Measurements from ENCODE around the gene SMG6.
"Not testable (repeated sequence)": the region's sequence is repeated elsewhere in the genome, so short reads cannot be mapped to it uniquely, and the experiment has no call there.

Gene SMG6

DNA sequence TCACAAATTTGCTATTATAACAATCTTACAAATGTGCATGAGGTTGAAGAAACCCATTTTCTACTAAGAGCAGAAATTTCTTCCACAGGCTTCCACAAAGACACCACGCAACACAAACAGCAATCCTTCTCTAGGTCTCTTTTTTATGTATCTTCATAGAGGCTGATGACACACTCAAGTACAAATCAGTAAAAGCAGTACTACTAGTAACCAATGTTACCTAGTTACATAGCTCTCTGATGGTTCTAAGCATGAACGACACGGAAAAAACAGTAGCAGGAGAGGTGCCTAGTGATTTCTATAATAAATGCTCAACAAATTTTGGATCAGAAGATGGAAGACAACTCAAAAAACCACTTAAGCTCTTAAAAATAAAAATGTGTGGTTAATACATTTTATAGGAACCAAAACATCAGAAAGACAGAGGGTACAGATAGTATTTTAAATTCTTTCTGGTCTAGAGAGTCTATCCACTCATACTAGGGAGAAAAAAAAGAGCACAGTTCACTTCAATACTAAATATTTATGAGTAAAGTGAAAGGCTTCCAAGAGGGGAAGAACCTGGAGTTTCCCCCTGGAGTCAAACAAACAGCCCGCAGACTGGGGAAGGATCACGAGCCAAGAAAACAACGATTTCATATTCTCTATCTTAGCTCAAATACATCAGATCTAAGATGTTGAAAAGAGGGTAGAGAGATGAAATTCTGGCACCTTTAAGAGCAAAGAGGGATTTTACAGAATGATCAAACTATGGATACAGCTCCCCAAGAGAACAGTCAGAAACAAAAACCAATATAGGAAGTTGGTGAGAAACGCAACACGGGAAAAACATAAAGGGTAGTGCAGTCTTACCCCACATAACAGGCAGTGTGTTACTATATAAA is 40.2 kb downstream of the SMG6 start:
- DNase-seq (ENCODE audit: low spot score) = no peak

- no peak for DNase-seq (ENCODE audit: low spot score)
Observed at GRCh38 chr17:2262135-2262587, 41.4 kb downstream of the SMG6 start.

DNA sequence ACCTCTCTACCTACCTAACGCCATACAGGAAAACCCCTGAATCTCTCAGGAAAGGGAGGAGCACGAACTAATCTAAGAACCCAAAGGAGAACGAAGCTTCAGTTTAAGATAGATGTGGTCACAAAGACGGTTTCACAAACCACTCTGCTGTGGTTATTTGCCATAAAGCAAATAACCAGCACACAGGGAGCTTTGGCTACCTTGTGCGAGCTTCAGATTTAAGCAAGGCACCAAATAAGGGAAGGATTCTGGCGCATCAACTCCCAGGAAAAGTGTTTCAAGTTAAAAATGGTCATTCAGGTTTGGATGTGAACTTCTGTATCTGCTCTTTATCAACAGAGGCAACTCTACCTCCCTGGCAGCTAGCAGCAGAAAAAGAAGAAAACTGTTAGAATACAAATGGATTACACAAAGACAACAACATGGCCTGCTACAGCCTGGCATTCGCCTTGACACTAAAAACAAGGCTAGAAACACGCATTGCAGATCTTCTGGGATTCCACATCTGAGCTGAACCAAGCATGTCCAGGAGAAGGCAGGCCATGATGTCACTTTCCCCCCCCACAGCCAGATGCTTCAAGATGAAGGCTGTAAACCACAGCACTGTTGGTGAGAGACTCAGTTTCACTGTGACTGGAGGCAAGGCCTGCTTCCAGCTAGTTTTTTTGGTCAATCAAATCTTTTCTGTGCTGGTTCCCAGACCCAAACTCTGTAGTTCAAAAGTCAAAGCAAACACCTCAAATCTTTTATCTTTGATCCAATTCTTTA is 43.6 kb downstream of the SMG6 start:
- DNase-seq (ENCODE audit: low spot score) = no peak

GRCh38 chr17:2258830-2259229 is 44.8 kb downstream of the SMG6 start:
- not testable (repeated sequence) for DNase-seq (ENCODE audit: low spot score)

DNA sequence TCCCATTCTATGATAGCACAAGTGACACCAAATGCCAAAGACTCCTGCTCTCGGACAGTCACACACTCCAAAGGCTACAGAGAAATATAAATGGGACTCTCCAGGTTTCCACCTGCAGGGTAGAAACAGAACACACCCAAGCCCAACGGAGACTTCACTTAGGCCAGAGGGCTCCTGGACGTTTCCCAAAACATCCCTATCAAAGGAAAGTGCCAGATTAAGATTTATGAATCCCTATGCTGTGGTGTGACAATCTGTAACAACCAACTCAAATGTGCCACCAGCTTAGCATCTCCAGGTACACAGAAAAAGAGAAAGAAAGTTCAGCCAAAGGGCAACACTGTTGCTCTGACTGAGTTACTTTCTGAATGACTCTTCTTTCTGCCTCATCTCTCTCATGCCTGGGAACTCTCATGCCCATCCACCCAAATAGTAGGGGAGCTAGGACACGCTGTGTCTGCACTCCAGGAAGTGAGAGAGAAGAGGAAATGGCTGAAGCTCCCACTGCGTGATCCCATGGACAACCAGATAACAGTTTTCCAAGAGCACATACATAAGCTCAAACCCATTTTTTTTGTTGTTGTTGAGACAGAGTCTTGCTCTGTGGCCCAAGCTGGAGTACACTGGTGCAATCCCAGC is 49.7 kb downstream of the SMG6 start:
- DNase-seq (ENCODE audit: low spot score) = no peak

DNA sequence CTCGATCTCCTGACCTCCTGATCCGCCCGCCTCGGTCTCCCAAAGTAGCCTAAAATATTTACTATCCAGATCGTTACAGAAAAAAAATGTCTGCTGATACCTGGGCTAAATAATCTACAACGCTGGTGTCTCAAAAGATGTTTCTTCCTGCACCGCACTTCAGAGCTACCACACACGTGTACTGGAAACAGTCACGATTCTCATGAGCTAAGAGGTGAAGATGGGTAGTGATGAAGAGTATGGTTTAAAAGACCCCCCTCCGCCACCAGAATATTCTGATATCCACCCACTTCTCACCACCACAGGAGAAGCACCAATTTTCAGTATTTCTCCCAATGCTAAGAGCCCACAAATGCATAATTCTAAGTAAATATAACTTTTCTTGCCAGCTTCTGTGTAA is 50.2 kb downstream of the SMG6 start:
- DNase-seq (ENCODE audit: low spot score) = no peak

GRCh38 chr17:2251098-2251497 is 52.5 kb downstream of the SMG6 start:
- no peak for DNase-seq (ENCODE audit: low spot score)

GRCh38 chr17:2250140-2251095 is 53.2 kb downstream of the SMG6 start:
- no peak for DNase-seq (ENCODE audit: low spot score)

GRCh38 chr17:2247005-2247404 is 56.6 kb downstream of the SMG6 start:
- DNase-seq (ENCODE audit: low spot score) = no peak

GRCh38 chr17:2244545-2245525 is 58.8 kb downstream of the SMG6 start:
- peak; percentile 75 for DNase-seq (ENCODE audit: low spot score)

GRCh38 chr17:2243953-2244352 is 59.6 kb downstream of the SMG6 start:
- no peak for DNase-seq (ENCODE audit: low spot score)

- no peak for DNase-seq (ENCODE audit: low spot score)
Observed at GRCh38 chr17:2241823-2242222, 61.8 kb downstream of the SMG6 start.

DNA sequence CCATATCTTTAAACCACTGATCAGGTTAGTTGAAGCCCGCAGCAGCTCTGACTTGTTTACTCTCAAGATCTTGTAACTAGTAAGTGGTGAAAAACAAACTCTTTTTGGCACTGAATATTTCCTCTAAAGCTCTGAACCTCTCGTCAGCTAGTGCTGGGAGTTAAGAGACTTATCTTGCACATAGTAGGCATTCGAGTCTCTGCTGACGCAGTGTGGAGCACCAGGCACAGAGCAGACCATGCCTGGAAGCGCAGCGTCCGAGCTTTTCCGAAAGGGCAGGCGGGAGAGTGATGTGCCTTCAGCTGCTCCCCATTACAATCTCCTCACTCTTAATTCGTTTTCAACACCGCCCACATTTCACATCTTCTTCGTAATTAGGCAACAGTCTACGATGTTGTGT is 63.0 kb downstream of the SMG6 start:
- DNase-seq (ENCODE audit: low spot score) = no peak

GRCh38 chr17:2239882-2240430 is 63.6 kb downstream of the SMG6 start:
- DNase-seq (ENCODE audit: low spot score) = peak; percentile 77

- no peak for DNase-seq (ENCODE audit: low spot score)
Observed at GRCh38 chr17:2239170-2239551, 64.4 kb downstream of the SMG6 start.

- DNase-seq (ENCODE audit: low spot score) = no peak
Observed at GRCh38 chr17:2238432-2239169, 65.0 kb downstream of the SMG6 start.

DNA sequence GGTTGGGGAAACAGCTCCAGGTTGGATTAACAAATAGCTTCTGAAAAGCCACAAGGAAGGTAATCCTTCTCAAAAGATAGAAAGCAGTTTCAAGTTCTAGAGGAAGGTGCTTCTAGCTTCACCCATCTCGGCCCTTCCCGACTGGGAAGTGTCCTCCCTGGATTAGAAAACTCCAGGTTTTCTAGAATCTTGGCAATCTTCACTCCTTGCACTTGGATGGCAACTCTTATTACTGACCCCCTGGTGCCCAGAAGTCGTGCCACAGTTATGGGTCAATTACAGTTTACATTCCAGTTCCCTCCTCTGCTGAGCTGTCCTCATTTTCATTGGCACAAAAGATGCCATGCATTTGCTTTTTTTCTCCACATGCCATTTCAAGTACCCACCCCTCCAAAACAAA is 65.6 kb downstream of the SMG6 start:
- no peak for DNase-seq (ENCODE audit: low spot score)

DNA sequence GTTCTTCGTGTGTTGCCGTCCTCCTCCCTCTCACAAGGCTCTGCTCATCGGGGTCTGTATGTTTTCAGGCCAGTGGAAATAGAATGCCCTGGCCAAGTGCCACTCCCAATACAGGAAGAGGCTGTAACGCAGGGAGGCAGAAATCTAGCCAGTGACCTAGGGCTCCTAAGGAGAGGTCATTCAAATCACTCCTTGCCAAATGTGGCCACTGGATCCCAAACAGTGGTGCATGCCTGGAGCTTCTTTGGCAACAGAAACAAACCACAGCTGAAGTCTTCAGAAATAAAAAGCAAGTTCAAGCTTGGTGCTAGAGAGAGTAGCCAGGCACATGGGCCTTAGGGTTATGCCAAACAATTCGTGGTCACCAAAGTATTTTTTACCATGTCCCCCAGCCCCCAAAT is 66.1 kb downstream of the SMG6 start:
- DNase-seq (ENCODE audit: low spot score) = no peak

GRCh38 chr17:2235792-2236366 is 67.7 kb downstream of the SMG6 start:
- DNase-seq (ENCODE audit: low spot score) = no peak
